K562 (cell line): ENCODE data around the gene FKBP1B. TPM values are rescaled to one million over a fixed set of nuclear protein-coding genes. Genes with fewer than 3 reads are reported as not detected.
A peak's percentile ranks its signal among the peaks of the same experiment; 100 is the strongest.

Experiments
- CLOCK ChIP-seq: fragments of 250-450 bp; sonication (Bioruptor Pico); IDR thresholded peaks from 2 replicates; pipeline ENCODE4 v1.4.0; 2020; ENCODE audit warnings: mild to moderate bottlenecking, moderate library complexity, borderline replicate concordance
- COPS2 ChIP-seq: fragments of 450-650 bp; conservative IDR thresholded peaks from 2 replicates; pipeline ENCODE4 v1.6.1; 2016; ENCODE audit warnings: mild to moderate bottlenecking, moderate library complexity
- GTF2F1 ChIP-seq: IDR thresholded peaks from 2 replicates; pipeline ENCODE4 v1.6.1; 2011; ENCODE audit warnings: low read depth, low read length, improper control_type of control experiment
- KDM2B ChIP-seq: fragments of 250-450 bp; sonication (Bioruptor Pico); IDR thresholded peaks from 2 replicates; pipeline ENCODE4 v1.8.0; 2021; ENCODE audit warnings: mild to moderate bottlenecking, moderate library complexity
- POLR2H ChIP-seq: IDR thresholded peaks from 2 replicates; pipeline ENCODE4 v1.6.1; 2016; ENCODE audit warnings: missing genetic modification characterization, low read depth, mild to moderate bottlenecking, control low read depth, missing compliant biosample characterization, moderate library complexity
- PPARD ChIP-seq: fragments of 250-450 bp; sonication (Bioruptor Pico); IDR thresholded peaks from 2 replicates; pipeline ENCODE4 v1.8.0; 2022; ENCODE audit warnings: inconsistent platforms, mild to moderate bottlenecking, moderate library complexity
- PTTG1 ChIP-seq: fragments of 450-650 bp; IDR thresholded peaks from 2 replicates; pipeline ENCODE4 v1.6.1; 2016; ENCODE audit warnings: low read depth, mild to moderate bottlenecking, missing genetic modification characterization, missing compliant biosample characterization
- RFX7 ChIP-seq: fragments of 250-450 bp; sonication (Bioruptor Pico); IDR thresholded peaks from 2 replicates; pipeline ENCODE4 v1.5.1; 2021; ENCODE audit warnings: mild to moderate bottlenecking
- SAFB2 ChIP-seq: fragments of 200-400 bp; formaldehyde crosslinking; IDR thresholded peaks from 2 replicates; pipeline ENCODE4 v1.6.1; 2018; ENCODE audit warnings: borderline replicate concordance, low read length, low read depth, moderate library complexity; ENCODE audit not compliant: severe bottlenecking
- SFPQ ChIP-seq: fragments of 200-400 bp; formaldehyde crosslinking; IDR thresholded peaks from 2 replicates; pipeline ENCODE4 v1.6.1; 2017; ENCODE audit warnings: mild to moderate bottlenecking, low read depth, low read length, moderate library complexity
- SIN3B ChIP-seq: fragments of 450-650 bp; IDR thresholded peaks from 2 replicates; pipeline ENCODE4 v1.6.1; 2017; ENCODE audit warnings: low read depth, mild to moderate bottlenecking, moderate library complexity
- SMAD3 ChIP-seq: fragments of 450-650 bp; formaldehyde crosslinking; conservative IDR thresholded peaks from 2 replicates; pipeline ENCODE4 v1.4.0; 2020; ENCODE audit warnings: mild to moderate bottlenecking
- SMARCE1 ChIP-seq: fragments of 450-650 bp; IDR thresholded peaks from 2 replicates; pipeline ENCODE4 v1.7.1; 2016; ENCODE audit warnings: mild to moderate bottlenecking
- TCF15 ChIP-seq: fragments of 250-450 bp; sonication (Bioruptor Pico); IDR thresholded peaks from 2 replicates; pipeline ENCODE4 v1.8.0; 2022; ENCODE audit warnings: moderate library complexity, mild to moderate bottlenecking, inconsistent platforms
- ZNF253 ChIP-seq: fragments of 250-450 bp; sonication (Bioruptor Pico); conservative IDR thresholded peaks from 2 replicates; pipeline ENCODE4 v1.6.1; 2021; ENCODE audit warnings: mild to moderate bottlenecking
- ZNF589 ChIP-seq: fragments of 200-800 bp; sonication (Bioruptor generic); IDR thresholded peaks from 2 replicates; pipeline ENCODE4 v1.6.1; 2016; ENCODE audit warnings: low read depth, missing genetic modification characterization, missing compliant biosample characterization
- ZNF699 ChIP-seq: fragments of 250-450 bp; sonication (Bioruptor Pico); IDR thresholded peaks from 2 replicates; pipeline ENCODE4 v1.8.0; 2021; ENCODE audit warnings: mild to moderate bottlenecking, moderate library complexity; ENCODE audit not compliant: insufficient replicate concordance
- polyA plus RNA-seq, 8 experiments: library from polyadenylated mRNA; depleted of rRNA in 4 of 8; stranded (reverse) in 5 of 8; unstranded in 3 of 8; fragments of >200 nt; fragmentation: Nextera tagmentation in 2 of 8; fragmentation: Illumina TruSeq in 1 of 8; extraction: Ambion mirVana in 2 of 8; extraction: Trizol in 1 of 8; gene quantifications; 2 replicates each; pipeline versions ENCODE4 v1.2.1 to v1.2.3, GENCODE V29; 2011 to 2014; ENCODE audit warnings: inconsistent platforms in 1 of 8, missing spikeins in 1 of 8
- total RNA-seq, 7 experiments: library from RNA; depleted of rRNA in 6 of 7; stranded (reverse); fragments of >200 nt in 6 of 7; fragmentation: Illumina TruSeq in 2 of 7; extraction: Trizol in 2 of 7; gene quantifications; 2 replicates each; pipeline versions ENCODE4 v1.2.1 to v1.2.3, GENCODE V29; 2011 to 2021; ENCODE audit warnings: low replicate concordance in 1 of 7

The FKBP1B gene
- total and polyA plus RNA-seq, 9 of the 15 experiments (the other 6 are each of a cell fraction or from before 2014, with no cell fraction given) = 0.58 to 9.4 (median 1.6) TPM

GRCh38 chr2:24084386-24085199 lies 35.1 kb downstream of the FKBP1B start, which contains the start of gene TP53I3 (continued):
- TF ChIP-seq TCF15 (CRISPR knock-in tag) (no peak), SIN3B (peak; percentile 78), SMAD3 (CRISPR knock-in tag) (no peak), SAFB2 (no peak), GTF2F1 (no peak), ZNF253 (CRISPR knock-in tag) (no peak), KDM2B (no peak), ZNF699 (CRISPR knock-in tag) (no peak), SFPQ (no peak), ZNF589 (CRISPR knock-in tag) (no peak), RFX7 (CRISPR knock-in tag) (no peak), PPARD (CRISPR knock-in tag) (no peak), COPS2 (no peak), POLR2H (tag) (peak; percentile 73), PTTG1 (no peak), SMARCE1 (no peak), CLOCK (CRISPR knock-in tag) (no peak)
